Chondrocyte (in vitro differentiated cells): ENCODE measurements around the gene DST. TPM values are rescaled to one million over a fixed set of nuclear protein-coding genes. Genes with fewer than 3 reads are reported as not detected.
A peak's percentile ranks its signal among the peaks of the same experiment; 100 is the strongest.

Source experiments
- DNase-seq: peaks from one replicate; pipeline ENCODE4 v3.0.0; 2021; ENCODE audit warnings: mixed read lengths, low spot score
- H3K27ac Mint-ChIP-seq: one replicate; pipeline ENCODE4 v1.8.0; 2021; ENCODE audit warnings: mild to moderate bottlenecking, moderate library complexity, mixed read lengths; ENCODE audit not compliant: unreplicated experiment
- H3K27me3 Mint-ChIP-seq: 2 replicates; pipeline ENCODE4 v1.8.0; 2021; ENCODE audit warnings: low read depth, mixed read lengths
- H3K36me3 Mint-ChIP-seq: 2 replicates; pipeline ENCODE4 v1.8.0; 2021; ENCODE audit warnings: low read depth, mixed read lengths
- H3K4me1 Mint-ChIP-seq: 2 replicates; pipeline ENCODE4 v1.8.0; 2021; ENCODE audit warnings: low read depth, mild to moderate bottlenecking, mixed read lengths
- H3K4me3 Mint-ChIP-seq: one replicate; pipeline ENCODE4 v1.8.0; 2021; ENCODE audit warnings: mild to moderate bottlenecking, moderate library complexity, mixed read lengths; ENCODE audit not compliant: unreplicated experiment
- H3K9me3 Mint-ChIP-seq: 2 replicates; pipeline ENCODE4 v1.8.0; 2021; ENCODE audit warnings: low read depth, mixed read lengths
- total RNA-seq: library from RNA; stranded (reverse); gene quantifications from 3 replicates; pipeline ENCODE4 v1.2.1, GENCODE V29; 2021
- TF ChIP-seq, protein P1 (sequence below): fragments of 200-600 bp; sonication (generic); IDR thresholded peaks from 2 replicates; pipeline ENCODE4 v1.5.0; 2021; ENCODE audit warnings: antibody characterized with exemption, mild to moderate bottlenecking, moderate library complexity

The DST gene
- total RNA-seq, 1 donor from 2014 or later: 168 TPM

- H3K9me3 Mint-ChIP-seq: no peaks in the 10 kb centered on the region
- TF ChIP-seq, protein P1, sequence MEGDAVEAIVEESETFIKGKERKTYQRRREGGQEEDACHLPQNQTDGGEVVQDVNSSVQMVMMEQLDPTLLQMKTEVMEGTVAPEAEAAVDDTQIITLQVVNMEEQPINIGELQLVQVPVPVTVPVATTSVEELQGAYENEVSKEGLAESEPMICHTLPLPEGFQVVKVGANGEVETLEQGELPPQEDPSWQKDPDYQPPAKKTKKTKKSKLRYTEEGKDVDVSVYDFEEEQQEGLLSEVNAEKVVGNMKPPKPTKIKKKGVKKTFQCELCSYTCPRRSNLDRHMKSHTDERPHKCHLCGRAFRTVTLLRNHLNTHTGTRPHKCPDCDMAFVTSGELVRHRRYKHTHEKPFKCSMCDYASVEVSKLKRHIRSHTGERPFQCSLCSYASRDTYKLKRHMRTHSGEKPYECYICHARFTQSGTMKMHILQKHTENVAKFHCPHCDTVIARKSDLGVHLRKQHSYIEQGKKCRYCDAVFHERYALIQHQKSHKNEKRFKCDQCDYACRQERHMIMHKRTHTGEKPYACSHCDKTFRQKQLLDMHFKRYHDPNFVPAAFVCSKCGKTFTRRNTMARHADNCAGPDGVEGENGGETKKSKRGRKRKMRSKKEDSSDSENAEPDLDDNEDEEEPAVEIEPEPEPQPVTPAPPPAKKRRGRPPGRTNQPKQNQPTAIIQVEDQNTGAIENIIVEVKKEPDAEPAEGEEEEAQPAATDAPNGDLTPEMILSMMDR: no peak
- H3K4me3 Mint-ChIP-seq: no peak overlapping the region
- no peak for DNase-seq
- peaks cover 22% of the 10 kb centered on the region for H3K4me1 Mint-ChIP-seq
- no peaks in the 10 kb centered on the region for H3K27me3 Mint-ChIP-seq
- H3K36me3 Mint-ChIP-seq: peaks cover 17% of the 10 kb centered on the region
- H3K27ac Mint-ChIP-seq: no peak overlapping the region
Measured at GRCh38 chr6:56644366-56644765, 1.7 kb upstream of the DST start.

DNA sequence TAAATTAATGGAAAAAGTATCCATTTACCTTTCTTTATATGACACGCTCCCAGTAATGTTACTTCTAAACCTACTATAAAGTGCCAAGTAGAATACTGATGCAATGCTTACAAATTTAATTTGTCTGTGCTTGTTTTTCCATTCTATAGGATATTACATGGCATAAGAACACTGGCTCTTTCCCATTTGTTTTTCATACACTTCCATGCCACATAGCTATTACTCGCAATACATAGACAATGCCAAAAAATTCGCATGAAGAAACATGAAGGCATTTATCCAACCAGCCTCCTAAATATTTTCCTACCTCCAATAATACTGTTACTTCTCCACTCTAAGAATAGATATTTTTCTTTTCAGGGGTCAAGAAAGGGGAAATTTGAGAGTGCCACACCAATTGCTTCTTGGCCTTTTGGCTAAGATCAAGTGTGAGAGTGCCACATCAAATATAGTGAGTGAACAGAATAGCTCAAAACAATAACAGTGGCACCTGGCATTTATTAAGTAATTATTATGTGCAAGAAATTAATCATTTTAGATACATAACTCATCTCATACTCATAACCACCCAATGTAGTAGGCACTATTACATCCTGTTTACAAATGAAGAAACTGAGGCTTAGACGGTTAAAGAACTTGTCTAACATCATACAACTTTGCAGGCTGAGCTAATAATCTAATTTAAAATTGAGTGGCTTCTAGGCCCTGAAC, 845 bp upstream of the DST start:
- H3K27me3 Mint-ChIP-seq: no peaks in the 10 kb centered on the region
- H3K4me1 Mint-ChIP-seq: peaks cover 22% of the 10 kb centered on the region
- no peaks in the 10 kb centered on the region for H3K9me3 Mint-ChIP-seq
- DNase-seq: no peak
- TF ChIP-seq, protein P1: no peak
- no peak overlapping the region for H3K4me3 Mint-ChIP-seq
- H3K27ac Mint-ChIP-seq: peak overlapping the region; percentile 86
- peaks cover 17% of the 10 kb centered on the region for H3K36me3 Mint-ChIP-seq

GRCh38 chr6:56640374-56640773, 2.3 kb downstream of the DST start:
- Mint-ChIP-seq H3K36me3 (peaks cover 17% of the 10 kb centered on the region), H3K4me1 (peaks cover 24% of the 10 kb centered on the region), H3K9me3 (no peaks in the 10 kb centered on the region), H3K27ac (no peak overlapping the region), H3K27me3 (no peaks in the 10 kb centered on the region), H3K4me3 (no peak overlapping the region)
- no peak for DNase-seq
- TF ChIP-seq, protein P1: no peak

DNA sequence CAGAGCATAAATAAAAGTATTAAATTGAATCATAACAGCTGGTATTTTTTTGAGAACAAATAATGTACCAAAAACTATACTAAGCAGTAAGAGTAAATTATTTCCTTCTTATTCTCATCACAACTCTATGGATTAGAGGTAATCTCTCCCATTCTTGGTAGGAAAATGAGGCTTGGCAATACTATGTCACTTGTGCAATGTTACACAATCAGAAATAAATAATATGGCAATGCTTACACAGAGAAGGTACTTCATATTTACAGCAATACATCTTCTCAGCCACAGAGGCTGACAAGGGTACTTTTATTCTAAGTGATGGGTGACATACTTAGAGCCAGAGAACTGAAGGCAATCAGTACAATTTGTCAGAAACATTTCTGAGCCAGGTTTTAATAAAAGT, 3.9 kb downstream of the DST start:
- H3K4me3 Mint-ChIP-seq: no peak overlapping the region
- H3K36me3 Mint-ChIP-seq: peaks cover 21% of the 10 kb centered on the region
- H3K9me3 Mint-ChIP-seq: no peaks in the 10 kb centered on the region
- TF ChIP-seq, protein P1: no peak
- no peak overlapping the region for H3K27ac Mint-ChIP-seq
- H3K4me1 Mint-ChIP-seq: peaks cover 21% of the 10 kb centered on the region
- DNase-seq: no peak
- no peaks in the 10 kb centered on the region for H3K27me3 Mint-ChIP-seq

DNA sequence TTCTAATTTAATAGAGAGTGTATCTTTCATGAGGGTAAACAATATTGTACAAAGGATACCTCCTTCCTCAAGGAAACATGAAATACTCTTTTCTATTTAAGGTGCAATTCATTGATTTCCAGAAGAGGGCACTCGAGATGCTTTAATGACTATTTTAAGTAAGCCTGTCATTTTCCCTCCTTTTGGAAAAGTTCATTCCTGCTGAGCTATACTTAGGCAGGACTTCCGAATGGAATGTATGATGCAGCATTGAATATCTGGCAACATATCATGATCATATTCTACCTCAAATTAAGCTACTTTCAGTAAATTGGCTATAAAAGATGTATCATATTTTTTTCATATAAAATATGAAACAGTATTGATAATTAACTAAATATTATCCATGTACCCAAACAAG, 5.0 kb downstream of the DST start:
- TF ChIP-seq, protein P1: peak; percentile 93
- H3K4me3 Mint-ChIP-seq: no peak overlapping the region
- H3K27me3 Mint-ChIP-seq: no peaks in the 10 kb centered on the region
- H3K27ac Mint-ChIP-seq: no peak overlapping the region
- peaks cover 10% of the 10 kb centered on the region for H3K4me1 Mint-ChIP-seq
- DNase-seq: no peak
- peaks cover 25% of the 10 kb centered on the region for H3K36me3 Mint-ChIP-seq
- no peaks in the 10 kb centered on the region for H3K9me3 Mint-ChIP-seq
